HEK293T (cell line): ENCODE measurements around the gene TEDC1.

Source experiments
- CTCF ChIA-PET: fragments of 350-600 bp; formaldehyde crosslinking; extraction: SDS; loops from one replicate; lab custom pipeline; 2021; ENCODE audit warnings: antibody characterized with exemption, inconsistent platforms; lab: Yijun Ruan, JAX
- POLR2A ChIA-PET: fragments of 350-600 bp; formaldehyde crosslinking; extraction: SDS; loops from one replicate; lab custom pipeline; 2020; ENCODE audit warnings: antibody characterized with exemption, inconsistent platforms; lab: Yijun Ruan, JAX
- DNase-seq: peaks from one replicate; pipeline ENCODE4 v3.0.0; 2012; ENCODE audit warnings: mixed read lengths; ENCODE audit errors: extremely low spot score
- ARNT ChIP-seq: fragments of 450-650 bp; IDR thresholded peaks from 2 replicates; pipeline ENCODE4 v1.6.1; 2017; ENCODE audit warnings: mild to moderate bottlenecking
- BHLHE40 ChIP-seq: fragments of 450-650 bp; IDR thresholded peaks from 2 replicates; pipeline ENCODE4 v1.6.1; 2016; ENCODE audit warnings: mild to moderate bottlenecking, moderate library complexity, borderline replicate concordance
- CTBP1 ChIP-seq: fragments of 450-650 bp; IDR thresholded peaks from 2 replicates; pipeline ENCODE4 v1.6.1; 2016; ENCODE audit warnings: borderline replicate concordance
- ELF4 ChIP-seq: fragments of 450-650 bp; IDR thresholded peaks from 2 replicates; pipeline ENCODE4 v1.6.1; 2017; ENCODE audit warnings: antibody characterized with exemption
- FOXA1 ChIP-seq: fragments of 450-650 bp; IDR thresholded peaks from 2 replicates; pipeline ENCODE4 v1.6.1; 2016; ENCODE audit warnings: mild to moderate bottlenecking
- FOXK2 ChIP-seq: fragments of 450-650 bp; IDR thresholded peaks from 2 replicates; pipeline ENCODE4 v1.6.1; 2016; ENCODE audit warnings: mild to moderate bottlenecking
- FOXM1 ChIP-seq: fragments of 450-650 bp; IDR thresholded peaks from 2 replicates; pipeline ENCODE4 v1.6.1; 2017; ENCODE audit warnings: mild to moderate bottlenecking, borderline replicate concordance
- HDGF ChIP-seq: fragments of 450-650 bp; IDR thresholded peaks from 2 replicates; pipeline ENCODE4 v1.6.1; 2017; ENCODE audit warnings: antibody characterized with exemption, borderline replicate concordance
- L3MBTL2 ChIP-seq: fragments of 450-650 bp; conservative IDR thresholded peaks from 2 replicates; pipeline ENCODE4 v1.6.1; 2016; ENCODE audit warnings: mild to moderate bottlenecking
- LEF1 ChIP-seq: fragments of 450-650 bp; IDR thresholded peaks from 2 replicates; pipeline ENCODE4 v1.6.1; 2017; ENCODE audit warnings: mild to moderate bottlenecking, borderline replicate concordance
- NFRKB ChIP-seq: fragments of 450-650 bp; IDR thresholded peaks from 2 replicates; pipeline ENCODE4 v1.6.1; 2016; ENCODE audit warnings: mild to moderate bottlenecking, moderate library complexity
- SP1 ChIP-seq: fragments of 450-650 bp; IDR thresholded peaks from 2 replicates; pipeline ENCODE4 v1.6.1; 2017
- SUZ12 ChIP-seq: fragments of 450-650 bp; IDR thresholded peaks from 2 replicates; pipeline ENCODE4 v1.6.1; 2016; ENCODE audit warnings: mild to moderate bottlenecking
- TARDBP ChIP-seq: fragments of 450-650 bp; IDR thresholded peaks from 2 replicates; pipeline ENCODE4 v1.6.1; 2016
- ZNF384 ChIP-seq: fragments of 450-650 bp; IDR thresholded peaks from 2 replicates; pipeline ENCODE4 v1.6.1; 2016
- TF ChIP-seq, protein P1 (sequence below): fragments of 450-650 bp; IDR thresholded peaks from 2 replicates; pipeline ENCODE4 v1.6.1; 2016

TEDC1 gene, protein sequence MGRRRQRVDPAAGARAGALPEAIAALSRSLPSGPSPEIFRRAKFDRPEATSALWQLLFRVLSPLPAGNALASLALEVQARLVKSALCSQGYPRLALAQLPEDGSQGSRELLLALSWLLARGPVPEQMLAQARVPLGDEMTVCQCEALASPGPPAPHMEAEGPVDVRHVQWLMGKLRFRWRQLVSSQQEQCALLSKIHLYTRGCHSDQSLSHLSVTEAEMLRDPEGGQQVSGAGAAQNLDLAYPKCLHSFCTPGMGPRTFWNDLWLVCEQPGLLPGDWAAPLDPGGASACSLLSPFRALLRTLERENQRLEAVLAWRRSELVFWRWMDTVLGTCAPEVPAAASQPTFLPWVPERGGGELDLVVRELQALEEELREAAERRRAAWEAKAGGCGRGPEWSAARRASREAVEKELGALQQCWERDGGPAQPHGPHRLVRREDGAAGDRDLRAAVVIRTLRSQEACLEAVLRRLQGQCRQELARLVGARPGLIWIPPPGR

DNA sequence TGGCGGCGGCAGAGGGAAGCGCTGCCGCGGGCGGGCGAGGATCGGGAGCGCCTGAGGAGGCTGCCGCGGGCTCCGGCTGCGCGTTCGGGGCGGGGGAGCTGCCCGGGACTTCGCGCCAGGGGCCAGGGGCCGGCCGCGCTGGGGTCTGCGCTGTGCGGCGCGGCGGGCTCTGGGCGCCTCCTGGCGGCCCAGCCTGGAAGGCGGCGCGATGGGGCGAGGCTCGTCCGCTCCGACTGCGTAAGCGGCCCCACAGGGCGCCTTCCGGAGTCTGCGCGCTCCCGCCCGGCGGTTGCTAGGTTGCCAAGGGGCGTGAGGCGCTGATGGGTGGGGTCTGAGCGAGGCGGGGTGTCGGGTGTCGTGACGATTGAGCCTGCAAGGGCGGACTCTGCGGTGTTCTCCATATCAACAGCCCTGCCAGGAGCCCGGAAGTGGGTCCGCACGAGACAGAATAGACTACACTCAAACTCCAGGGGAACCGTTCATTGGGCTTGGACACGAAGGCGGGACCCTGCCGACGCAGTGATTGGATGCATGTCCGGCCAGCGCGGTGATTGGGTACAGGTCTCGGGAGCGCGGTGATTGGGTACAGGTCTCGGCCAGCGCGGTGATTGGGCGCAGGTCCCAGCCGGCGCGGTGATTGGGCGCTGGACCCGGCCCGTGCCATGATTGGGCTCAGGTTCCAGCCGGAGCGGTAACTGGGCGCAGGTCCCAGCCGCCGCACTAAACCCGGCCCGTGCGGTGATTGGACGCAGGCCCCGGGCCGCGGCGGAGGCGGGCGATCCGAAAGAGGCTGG is at the start of gene TEDC1:
TEDC1 (plus strand) TSS at position 675 of the 794 bp plus-strand sequence. CDS start 130 bp downstream, outside the sequence.
- TF ChIP-seq NFRKB (no peak), ZNF384 (no peak), TARDBP (no peak), FOXK2 (no peak), CTBP1 (no peak; the same call in 1 of the 2 replicates), ARNT (0 out of 2 replicates have a peak, but pooled peaks have one; percentile 20), BHLHE40 (no peak), SUZ12 (no peak), FOXM1 (peak; percentile 48; the same call in 1 of the 2 replicates), SP1 (no peak), LEF1 (peak; percentile 63; the same call in 1 of the 2 replicates), HDGF (0 out of 2 replicates have a peak, but pooled peaks have one; percentile 36), L3MBTL2 (no peak), FOXA1 (no peak), ELF4 (peak; percentile 51; the same call in 1 of the 2 replicates)
- TF ChIP-seq, protein P1, sequence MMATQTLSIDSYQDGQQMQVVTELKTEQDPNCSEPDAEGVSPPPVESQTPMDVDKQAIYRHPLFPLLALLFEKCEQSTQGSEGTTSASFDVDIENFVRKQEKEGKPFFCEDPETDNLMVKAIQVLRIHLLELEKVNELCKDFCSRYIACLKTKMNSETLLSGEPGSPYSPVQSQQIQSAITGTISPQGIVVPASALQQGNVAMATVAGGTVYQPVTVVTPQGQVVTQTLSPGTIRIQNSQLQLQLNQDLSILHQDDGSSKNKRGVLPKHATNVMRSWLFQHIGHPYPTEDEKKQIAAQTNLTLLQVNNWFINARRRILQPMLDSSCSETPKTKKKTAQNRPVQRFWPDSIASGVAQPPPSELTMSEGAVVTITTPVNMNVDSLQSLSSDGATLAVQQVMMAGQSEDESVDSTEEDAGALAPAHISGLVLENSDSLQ: peak; percentile 77; the same call in 1 of the 2 replicates
- DNase-seq: peak; percentile 91
- POLR2A ChIA-PET: interaction anchor here (1.2 to 2.5 kb wide), 7 partner anchors 10 to 120 kb away, joined by 4 to 29 read pairs (median 7); partner anchors contain the start of gene MTA1
- CTCF ChIA-PET: interaction anchor here (0.6 to 3.0 kb wide), 9 partner anchors 9 to 149 kb away, joined by 3 to 38 read pairs (median 4); no protein-coding TSS in a partner anchor

DNA sequence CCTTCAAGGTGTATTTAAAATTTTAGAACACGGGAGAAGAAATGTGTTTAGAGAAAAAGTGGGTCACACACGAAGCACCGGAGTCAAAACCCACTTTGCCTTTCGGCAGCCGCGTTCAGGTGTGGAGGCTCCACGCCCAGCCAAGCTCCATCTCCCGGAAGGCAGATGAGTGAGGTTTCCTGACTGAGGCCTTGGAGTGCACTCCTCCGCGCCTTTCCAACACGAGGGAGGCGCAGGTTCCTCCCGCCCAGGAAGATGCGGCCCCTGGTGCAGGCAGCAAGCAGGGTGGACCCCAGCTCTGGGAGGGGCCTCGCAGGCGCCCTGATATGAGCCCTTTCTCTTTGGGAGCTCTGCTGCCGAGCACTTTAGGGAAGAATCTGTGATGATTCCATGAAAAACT is 48.9 kb upstream of the TEDC1 start:
- CTCF ChIA-PET: no interaction called here
- POLR2A ChIA-PET: no interaction called here
- DNase-seq: no peak
- no peak for TF ChIP-seq BHLHE40
- no peak for TF ChIP-seq SUZ12
- no peak for TF ChIP-seq FOXK2

DNA sequence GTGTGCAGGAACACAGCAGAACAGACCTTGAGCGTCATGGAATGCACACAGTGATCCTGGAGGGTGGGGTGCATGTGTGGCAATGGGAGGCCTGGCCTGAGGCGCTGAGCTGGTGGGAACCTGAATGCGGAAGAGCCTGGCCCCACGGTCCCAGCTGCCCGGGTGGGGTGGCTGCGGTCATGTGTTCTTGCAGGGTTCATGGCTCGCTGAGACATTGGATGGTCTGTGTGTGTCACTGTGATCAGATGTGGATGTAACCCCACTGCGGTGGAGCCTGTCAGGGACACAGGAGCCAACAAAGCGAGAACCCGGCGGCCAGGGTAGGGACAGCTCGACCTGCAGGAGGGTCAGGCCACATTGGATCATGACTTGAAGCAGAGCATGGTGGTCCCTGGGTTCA is 48.2 kb upstream of the TEDC1 start:
- ChIA-PET POLR2A (no interaction called here), CTCF (no interaction called here)
- DNase-seq: no peak
- no peak for TF ChIP-seq NFRKB
- no peak for TF ChIP-seq FOXM1
- no peak for TF ChIP-seq SUZ12
- TF ChIP-seq, protein P1: no peak

DNA sequence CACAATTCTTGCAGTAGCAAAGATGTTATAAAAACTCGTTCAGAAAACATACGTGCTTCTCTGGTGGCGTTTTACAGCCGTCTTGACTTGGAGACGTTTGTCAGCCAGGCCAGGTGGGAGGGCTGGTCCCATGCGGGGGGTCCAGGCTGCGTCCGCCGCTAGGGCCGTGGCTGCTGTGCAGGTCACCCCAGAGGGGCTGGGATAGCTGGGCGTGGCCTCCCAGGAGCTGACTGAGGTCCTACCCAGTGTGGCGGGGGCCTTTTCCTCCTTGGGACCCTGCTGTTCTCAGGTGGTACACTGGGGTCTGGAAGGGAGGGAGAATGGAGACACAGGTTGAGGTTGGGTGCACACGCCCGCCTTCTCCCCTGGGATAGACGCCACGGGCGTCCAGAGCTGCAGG is 46.2 kb upstream of the TEDC1 start:
- ChIA-PET POLR2A (no interaction called here), CTCF (no interaction called here)
- DNase-seq: no peak
- TF ChIP-seq, protein P1: no peak
- no peak for TF ChIP-seq BHLHE40
- TF ChIP-seq FOXA1: no peak
- no peak for TF ChIP-seq ELF4
- no peak for TF ChIP-seq SUZ12
- no peak for TF ChIP-seq ARNT
- no peak for TF ChIP-seq TARDBP
- no peak for TF ChIP-seq L3MBTL2
- no peak for TF ChIP-seq ZNF384
- TF ChIP-seq CTBP1: no peak
- no peak for TF ChIP-seq LEF1
- no peak for TF ChIP-seq NFRKB

DNA sequence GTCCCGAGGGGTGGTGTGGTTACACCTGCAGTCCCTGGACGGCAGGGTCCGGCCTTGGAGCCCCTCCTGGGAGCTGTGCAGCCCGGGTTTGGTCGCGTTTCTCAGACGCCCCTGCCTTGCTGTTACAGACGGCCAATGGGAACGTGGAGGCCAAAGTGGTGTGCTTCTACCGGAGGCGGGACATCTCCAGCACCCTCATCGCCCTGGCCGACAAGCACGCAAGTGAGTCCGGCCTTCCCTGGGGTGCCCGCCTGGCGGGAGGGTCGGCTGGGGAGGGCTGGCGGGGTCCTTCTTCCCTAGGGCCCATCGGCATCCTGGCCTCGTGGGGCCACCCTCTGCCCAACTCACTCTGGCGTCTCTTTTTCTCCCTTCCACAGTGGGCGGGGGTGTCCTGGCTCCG is 45.8 kb upstream of the TEDC1 start:
- ChIA-PET CTCF (no interaction called here), POLR2A (no interaction called here)
- DNase-seq: no peak
- TF ChIP-seq FOXM1 (no peak), ARNT (no peak), TARDBP (no peak), FOXA1 (no peak), LEF1 (no peak), NFRKB (no peak), FOXK2 (no peak), L3MBTL2 (no peak), CTBP1 (no peak), SP1 (no peak)
- TF ChIP-seq, protein P1: no peak
